Neural progenitor cell (in vitro differentiated cells): ENCODE measurements around the gene MOSMO. TPM values are rescaled to one million over a fixed set of nuclear protein-coding genes. Genes with fewer than 3 reads are reported as not detected.

Experiments used
- DNase-seq: peaks from one replicate; pipeline ENCODE4 v3.0.0-alpha.2; 2016; ENCODE audit warnings: low spot score
- H2AFZ ChIP-seq: fragments of 200-600 bp; sonication (generic); replicated peaks from 2 replicates; pipeline ENCODE4 v1.6.1; 2016; ENCODE audit warnings: antibody characterized with exemption
- H3F3A ChIP-seq: fragments of 200-600 bp; sonication (generic); 2 replicates; pipeline ENCODE4 v1.6.1; 2016; ENCODE audit warnings: antibody characterized with exemption, low read depth
- H3K27ac ChIP-seq: fragments of 200-600 bp; sonication (generic); 2 replicates; pipeline ENCODE4 v1.5.1; 2016; ENCODE audit warnings: mild to moderate bottlenecking
- H3K27me3 ChIP-seq: fragments of 200-600 bp; sonication (generic); 2 replicates; pipeline ENCODE4 v1.6.1; 2016; ENCODE audit warnings: mild to moderate bottlenecking, moderate library complexity
- H3K36me3 ChIP-seq: fragments of 200-600 bp; sonication (generic); 2 replicates; pipeline ENCODE4 v1.5.1; 2016
- H3K4me1 ChIP-seq: fragments of 200-600 bp; sonication (generic); 2 replicates; pipeline ENCODE4 v1.6.1; 2016; ENCODE audit warnings: mixed run types
- H3K4me2 ChIP-seq: fragments of 200-600 bp; sonication (generic); 2 replicates; pipeline ENCODE4 v1.6.1; 2016
- H3K4me3 ChIP-seq: fragments of 200-600 bp; sonication (generic); 2 replicates; pipeline ENCODE4 v1.5.1; 2016
- H3K79me2 ChIP-seq: fragments of 200-600 bp; sonication (generic); 2 replicates; pipeline ENCODE4 v1.6.1; 2016; ENCODE audit warnings: low read depth
- H3K9ac ChIP-seq: fragments of 200-600 bp; sonication (generic); 2 replicates; pipeline ENCODE4 v1.6.1; 2016
- H3K9me3 ChIP-seq: fragments of 200-600 bp; sonication (generic); 2 replicates; pipeline ENCODE4 v1.5.1; 2016; ENCODE audit warnings: low read depth
- H4K20me1 ChIP-seq: fragments of 200-600 bp; sonication (generic); 2 replicates; pipeline ENCODE4 v1.6.1; 2016; ENCODE audit warnings: low read depth
- H3K27ac Mint-ChIP-seq: 3 replicates; pipeline ENCODE4 v1.8.0; 2021; ENCODE audit warnings: mixed read lengths
- H3K27me3 Mint-ChIP-seq: 2 replicates; pipeline ENCODE4 v1.8.0; 2022; ENCODE audit warnings: low read depth, mild to moderate bottlenecking, inconsistent platforms, moderate library complexity, mixed read lengths; ENCODE audit not compliant: insufficient read depth
- H3K36me3 Mint-ChIP-seq: 3 replicates; pipeline ENCODE4 v1.8.0; 2021; ENCODE audit warnings: mixed read lengths
- H3K4me1 Mint-ChIP-seq: 3 replicates; pipeline ENCODE4 v1.8.0; 2021; ENCODE audit warnings: mixed read lengths
- H3K4me3 Mint-ChIP-seq: 3 replicates; pipeline ENCODE4 v1.8.0; 2021; ENCODE audit warnings: mild to moderate bottlenecking, moderate library complexity, mixed read lengths
- H3K9me3 Mint-ChIP-seq: 3 replicates; pipeline ENCODE4 v1.8.0; 2020; ENCODE audit warnings: mixed read lengths
- EZH2 ChIP-seq: fragments of 200-600 bp; sonication (generic); IDR thresholded peaks from 2 replicates; pipeline ENCODE4 v1.6.1; 2017; ENCODE audit warnings: antibody characterized with exemption, mild to moderate bottlenecking, moderate library complexity
- EZH2phosphoT487 ChIP-seq: fragments of 200-600 bp; sonication (generic); IDR thresholded peaks from 2 replicates; pipeline ENCODE4 v1.6.1; 2017; ENCODE audit warnings: antibody characterized with exemption
- total RNA-seq: library from RNA; depleted of rRNA; stranded (reverse); fragments of >200 nt; gene quantifications from 2 replicates; pipeline ENCODE4 v1.2.3, GENCODE V29; 2015; ENCODE audit warnings: low replicate concordance
- TF ChIP-seq, protein P1 (sequence below): fragments of 200-600 bp; sonication (generic); IDR thresholded peaks from 2 replicates; pipeline ENCODE4 v1.5.1; 2017; ENCODE audit warnings: antibody characterized with exemption, mild to moderate bottlenecking

Gene MOSMO
- 22.9 and 35.2 TPM in 2 replicates for total RNA-seq

DNA sequence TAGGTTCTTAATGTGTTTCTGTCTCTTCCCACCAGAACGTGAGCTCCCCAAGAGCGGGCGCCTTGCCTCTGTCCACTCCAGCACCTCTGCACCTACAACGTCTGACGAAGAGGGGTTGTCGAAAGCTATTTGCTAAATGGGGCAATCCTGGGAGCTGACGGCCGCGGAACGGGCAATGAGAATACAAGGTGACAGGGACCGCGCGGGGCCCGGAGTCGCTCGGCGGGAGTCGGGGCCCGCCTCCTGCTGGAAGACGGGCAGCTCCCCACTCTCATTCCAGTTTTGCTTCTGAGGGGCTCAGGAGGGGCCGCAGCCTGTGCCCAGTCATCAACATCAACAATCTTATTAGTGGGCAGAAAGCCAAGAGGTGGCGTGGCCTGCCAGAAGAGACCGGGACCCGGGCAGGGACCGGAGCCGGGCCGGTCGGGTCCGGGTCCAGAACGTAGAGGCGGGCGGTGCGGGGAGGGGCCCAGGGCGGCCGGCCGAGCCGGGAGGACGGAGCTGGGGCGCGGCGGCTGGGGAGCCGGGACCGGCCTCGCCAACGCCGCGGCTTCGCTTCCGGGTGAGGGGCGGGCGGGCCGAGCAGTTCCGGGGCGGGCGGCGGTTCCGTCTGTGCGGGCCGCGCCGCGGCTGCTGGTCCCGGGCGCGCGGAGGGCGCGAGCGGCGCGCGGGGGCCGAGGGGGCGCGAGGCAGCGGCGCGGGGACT is at the start of gene MOSMO:
Gene MOSMO, plus strand, starts transcription at position 603 of the 706 bp plus-strand sequence. CDS start 191 bp downstream, outside the sequence.
- Histone ChIP-seq H3K27me3 (peaks cover 13% of the 10 kb centered on the region), H2AFZ (peak within 1 kb of the TSS; percentile 99), H4K20me1 (peaks cover 36% of the 10 kb centered on the region), H3K9ac (peak within 1 kb of the TSS; percentile 64), H3K4me3 (peak within 1 kb of the TSS; percentile 100), H3K36me3 (no peaks in the 10 kb centered on the region), H3K4me2 (peak within 1 kb of the TSS; percentile 94), H3K79me2 (peaks cover 44% of the 10 kb centered on the region), H3K9me3 (no peaks in the 10 kb centered on the region), H3K4me1 (peaks cover 5% of the 10 kb centered on the region), H3K27ac (no peak within 1 kb of the TSS), H3F3A (peaks cover 15% of the 10 kb centered on the region)
- no peak within 1 kb of the TSS for H3K27ac Mint-ChIP-seq
- no peaks in the 10 kb centered on the region for H3K9me3 Mint-ChIP-seq
- H3K36me3 Mint-ChIP-seq, result no peaks in the 10 kb centered on the region
- H3K4me1 Mint-ChIP-seq, result peaks cover 16% of the 10 kb centered on the region
- TF ChIP-seq, protein P1, sequence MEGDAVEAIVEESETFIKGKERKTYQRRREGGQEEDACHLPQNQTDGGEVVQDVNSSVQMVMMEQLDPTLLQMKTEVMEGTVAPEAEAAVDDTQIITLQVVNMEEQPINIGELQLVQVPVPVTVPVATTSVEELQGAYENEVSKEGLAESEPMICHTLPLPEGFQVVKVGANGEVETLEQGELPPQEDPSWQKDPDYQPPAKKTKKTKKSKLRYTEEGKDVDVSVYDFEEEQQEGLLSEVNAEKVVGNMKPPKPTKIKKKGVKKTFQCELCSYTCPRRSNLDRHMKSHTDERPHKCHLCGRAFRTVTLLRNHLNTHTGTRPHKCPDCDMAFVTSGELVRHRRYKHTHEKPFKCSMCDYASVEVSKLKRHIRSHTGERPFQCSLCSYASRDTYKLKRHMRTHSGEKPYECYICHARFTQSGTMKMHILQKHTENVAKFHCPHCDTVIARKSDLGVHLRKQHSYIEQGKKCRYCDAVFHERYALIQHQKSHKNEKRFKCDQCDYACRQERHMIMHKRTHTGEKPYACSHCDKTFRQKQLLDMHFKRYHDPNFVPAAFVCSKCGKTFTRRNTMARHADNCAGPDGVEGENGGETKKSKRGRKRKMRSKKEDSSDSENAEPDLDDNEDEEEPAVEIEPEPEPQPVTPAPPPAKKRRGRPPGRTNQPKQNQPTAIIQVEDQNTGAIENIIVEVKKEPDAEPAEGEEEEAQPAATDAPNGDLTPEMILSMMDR, result peak; percentile 26
- TF ChIP-seq EZH2, result peak; percentile 59
- TF ChIP-seq EZH2phosphoT487, result no peak
- peak within 1 kb of the TSS; percentile 92 for H3K4me3 Mint-ChIP-seq
- peaks cover 7% of the 10 kb centered on the region for H3K27me3 Mint-ChIP-seq
- peak; percentile 83 for DNase-seq

DNA sequence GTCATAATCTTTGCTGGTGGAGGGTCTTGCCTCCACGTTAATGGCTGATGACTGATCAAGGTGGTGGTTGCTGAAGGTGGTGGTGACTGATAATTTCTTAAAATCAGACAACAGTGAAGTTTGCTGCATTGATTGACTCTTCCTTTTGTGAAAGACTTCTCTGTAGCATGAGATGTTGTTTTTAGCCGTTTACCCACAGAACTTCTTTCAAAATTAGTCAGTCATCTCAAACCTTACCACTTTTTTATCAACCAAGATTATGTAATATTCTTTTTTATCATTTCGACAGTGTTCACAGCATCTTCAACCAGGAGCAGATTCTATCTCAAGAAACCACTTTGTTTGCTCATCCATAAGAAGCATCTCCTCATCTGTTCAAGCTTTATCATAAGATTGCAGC is 48.9 kb upstream of the MOSMO start:
- Mint-ChIP-seq H3K27ac (no peak overlapping the region), H3K27me3 (no peaks in the 10 kb centered on the region), H3K36me3 (peaks cover 22% of the 10 kb centered on the region), H3K4me1 (peaks cover 5% of the 10 kb centered on the region), H3K9me3 (no peaks in the 10 kb centered on the region), H3K4me3 (no peak overlapping the region)
- Histone ChIP-seq H3K36me3 (peaks cover 14% of the 10 kb centered on the region), H3K4me1 (peaks cover 5% of the 10 kb centered on the region), H3K4me3 (no peak overlapping the region), H3K27me3 (no peaks in the 10 kb centered on the region), H3K27ac (no peak overlapping the region), H3K79me2 (peaks cover 30% of the 10 kb centered on the region), H3K4me2 (no peak overlapping the region), H3K9me3 (no peaks in the 10 kb centered on the region), H3K9ac (no peak overlapping the region), H3F3A (peaks cover 3% of the 10 kb centered on the region), H2AFZ (no peak overlapping the region), H4K20me1 (peaks cover 6% of the 10 kb centered on the region)
- TF ChIP-seq EZH2phosphoT487 (no peak), EZH2 (no peak)
- TF ChIP-seq, protein P1, result no peak
- DNase-seq, result no peak

DNA sequence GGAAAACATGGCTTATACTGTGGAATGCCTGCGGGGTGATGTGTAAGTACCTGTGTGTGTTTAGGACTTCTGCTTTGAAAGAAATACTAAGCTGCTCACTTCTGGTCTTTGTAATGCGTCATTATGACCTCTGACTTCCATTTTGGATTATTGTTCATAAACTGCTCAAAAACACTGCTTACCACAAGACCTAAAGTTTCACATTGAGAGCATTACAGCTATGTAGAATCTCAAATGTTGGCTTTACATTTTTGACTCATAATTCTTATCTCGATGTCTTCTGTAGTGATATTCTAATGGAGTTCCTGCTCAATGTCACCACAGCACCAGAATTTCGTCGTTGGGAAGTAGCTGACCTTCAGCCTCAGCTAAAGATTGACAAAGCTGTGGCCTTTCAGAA is 45.4 kb upstream of the MOSMO start:
- Histone ChIP-seq H3K9ac (no peak overlapping the region), H3K4me2 (no peak overlapping the region), H4K20me1 (no peaks in the 10 kb centered on the region), H3K27me3 (no peaks in the 10 kb centered on the region), H2AFZ (no peak overlapping the region), H3K79me2 (no peaks in the 10 kb centered on the region), H3F3A (peaks cover 3% of the 10 kb centered on the region), H3K36me3 (peaks cover 39% of the 10 kb centered on the region), H3K27ac (no peak overlapping the region), H3K4me3 (no peak overlapping the region), H3K9me3 (no peaks in the 10 kb centered on the region), H3K4me1 (no peaks in the 10 kb centered on the region)
- Mint-ChIP-seq H3K9me3 (no peaks in the 10 kb centered on the region), H3K27ac (no peak overlapping the region), H3K36me3 (peaks cover 30% of the 10 kb centered on the region), H3K4me3 (no peak overlapping the region), H3K27me3 (no peaks in the 10 kb centered on the region), H3K4me1 (no peaks in the 10 kb centered on the region)
- no peak for DNase-seq
- no peak for TF ChIP-seq EZH2phosphoT487
- TF ChIP-seq, protein P1, result no peak
- TF ChIP-seq EZH2, result no peak
